Smooth muscle cell (in vitro differentiated cells): Measurements from ENCODE around the gene RARA. TPM values are rescaled to one million over a fixed set of nuclear protein-coding genes. Genes with fewer than 3 reads are reported as not detected.

ENCODE experiments used
- DNase-seq: peaks from one replicate; lab custom pipeline; 2025; ENCODE audit not compliant: unreplicated experiment; lab: John Stamatoyannopoulos, UW
- H2AFZ ChIP-seq: fragments of 200-600 bp; sonication (generic); 2 replicates; pipeline ENCODE4 v1.6.0; 2016; ENCODE audit warnings: antibody characterized with exemption, low read depth, mild to moderate bottlenecking
- H3F3A ChIP-seq: fragments of 200-600 bp; sonication (generic); 2 replicates; pipeline ENCODE4 v1.6.0; 2017; ENCODE audit warnings: antibody characterized with exemption, low read depth
- H3K27ac ChIP-seq: fragments of 200-600 bp; sonication (generic); 2 replicates; pipeline ENCODE4 v1.5.1; 2016; ENCODE audit warnings: low read depth, mild to moderate bottlenecking
- H3K27me3 ChIP-seq: fragments of 200-600 bp; sonication (generic); 2 replicates; pipeline ENCODE4 v1.6.1; 2016; ENCODE audit warnings: low read depth, mild to moderate bottlenecking
- H3K36me3 ChIP-seq: fragments of 200-600 bp; sonication (generic); 2 replicates; pipeline ENCODE4 v1.5.1; 2016; ENCODE audit warnings: low read depth
- H3K4me1 ChIP-seq: fragments of 200-600 bp; sonication (generic); 2 replicates; pipeline ENCODE4 v1.5.1; 2016; ENCODE audit warnings: low read depth
- H3K4me2 ChIP-seq: fragments of 200-600 bp; sonication (generic); 2 replicates; pipeline ENCODE4 v1.6.0; 2016; ENCODE audit warnings: mild to moderate bottlenecking
- H3K4me3 ChIP-seq: fragments of 200-600 bp; sonication (generic); 2 replicates; pipeline ENCODE4 v1.5.1; 2016; ENCODE audit warnings: mild to moderate bottlenecking
- H3K79me2 ChIP-seq: fragments of 200-600 bp; sonication (generic); 2 replicates; pipeline ENCODE4 v1.6.0; 2016; ENCODE audit warnings: low read depth, mild to moderate bottlenecking
- H3K9ac ChIP-seq: fragments of 200-600 bp; sonication (generic); 2 replicates; pipeline ENCODE4 v1.6.0; 2016; ENCODE audit warnings: low read depth
- H3K9me3 ChIP-seq: fragments of 200-600 bp; sonication (generic); replicated peaks from 2 replicates; pipeline ENCODE4 v1.5.1; 2016; ENCODE audit warnings: low read depth
- H4K20me1 ChIP-seq: fragments of 200-600 bp; sonication (generic); 2 replicates; pipeline ENCODE4 v1.6.0; 2016; ENCODE audit warnings: low read depth
- WGBS: methylation state at CpG from one replicate; pipeline ENCODE4 v1.1.7; 2016; ENCODE audit warnings: low lambda C conversion rate; 5-methylcytosine and 5-hydroxymethylcytosine counted together
- polyA plus RNA-seq: library from polyadenylated mRNA; unstranded; fragments of >200 nt; fragmentation: Nextera tagmentation; extraction: Ambion mirVana; gene quantifications from 2 replicates; pipeline ENCODE4 v1.2.1, GENCODE V29; 2016
- total RNA-seq: library from RNA; depleted of rRNA; stranded (reverse); fragments of >200 nt; gene quantifications from 2 replicates; pipeline ENCODE4 v1.2.3, GENCODE V29; 2014
- TF ChIP-seq, protein P1 (sequence below): fragments of 200-600 bp; sonication (generic); IDR thresholded peaks from 2 replicates; pipeline ENCODE4 v1.5.1; 2017; ENCODE audit warnings: borderline replicate concordance, mild to moderate bottlenecking, antibody characterized with exemption; ENCODE audit not compliant: insufficient read depth, poor library complexity, severe bottlenecking

Gene RARA
- total and polyA plus RNA-seq, 2 experiments from 2014 or later: 22.1 to 22.5 TPM

DNA sequence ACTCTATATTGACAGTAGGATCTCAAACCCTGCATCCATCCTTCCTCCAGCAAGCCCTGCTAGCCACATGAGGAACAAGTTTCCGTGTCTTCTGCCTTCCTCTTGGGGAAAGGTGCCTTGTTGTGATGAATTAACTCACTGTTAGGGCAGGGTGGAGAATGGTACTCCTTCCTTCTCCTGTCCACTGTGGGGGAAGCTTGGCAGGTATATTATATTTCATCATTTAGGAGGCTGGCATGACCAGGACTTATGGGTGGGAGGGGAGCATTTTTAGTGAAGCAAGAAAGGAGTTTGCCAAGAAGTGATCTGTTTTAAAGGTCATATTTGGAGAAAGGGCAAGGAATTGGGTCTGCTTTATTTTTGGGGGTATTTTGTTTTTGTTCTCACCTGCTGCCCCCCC, 30.6 kb upstream of the RARA start:
- no peak overlapping the region for H2AFZ ChIP-seq
- no peak overlapping the region for H3K9ac ChIP-seq
- H3K4me2 ChIP-seq: no peak overlapping the region
- no peaks in the 10 kb centered on the region for H3K79me2 ChIP-seq
- DNase-seq: no peak
- no peaks in the 10 kb centered on the region for H3K9me3 ChIP-seq
- H3K36me3 ChIP-seq: peaks cover 16% of the 10 kb centered on the region
- peaks cover 12% of the 10 kb centered on the region for H3F3A ChIP-seq
- no peak overlapping the region for H3K27ac ChIP-seq
- TF ChIP-seq, protein P1, sequence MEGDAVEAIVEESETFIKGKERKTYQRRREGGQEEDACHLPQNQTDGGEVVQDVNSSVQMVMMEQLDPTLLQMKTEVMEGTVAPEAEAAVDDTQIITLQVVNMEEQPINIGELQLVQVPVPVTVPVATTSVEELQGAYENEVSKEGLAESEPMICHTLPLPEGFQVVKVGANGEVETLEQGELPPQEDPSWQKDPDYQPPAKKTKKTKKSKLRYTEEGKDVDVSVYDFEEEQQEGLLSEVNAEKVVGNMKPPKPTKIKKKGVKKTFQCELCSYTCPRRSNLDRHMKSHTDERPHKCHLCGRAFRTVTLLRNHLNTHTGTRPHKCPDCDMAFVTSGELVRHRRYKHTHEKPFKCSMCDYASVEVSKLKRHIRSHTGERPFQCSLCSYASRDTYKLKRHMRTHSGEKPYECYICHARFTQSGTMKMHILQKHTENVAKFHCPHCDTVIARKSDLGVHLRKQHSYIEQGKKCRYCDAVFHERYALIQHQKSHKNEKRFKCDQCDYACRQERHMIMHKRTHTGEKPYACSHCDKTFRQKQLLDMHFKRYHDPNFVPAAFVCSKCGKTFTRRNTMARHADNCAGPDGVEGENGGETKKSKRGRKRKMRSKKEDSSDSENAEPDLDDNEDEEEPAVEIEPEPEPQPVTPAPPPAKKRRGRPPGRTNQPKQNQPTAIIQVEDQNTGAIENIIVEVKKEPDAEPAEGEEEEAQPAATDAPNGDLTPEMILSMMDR: no peak
- no peaks in the 10 kb centered on the region for H3K4me1 ChIP-seq
- no peak overlapping the region for H3K4me3 ChIP-seq
- 97% methylated on average over 1 of the region's 1 CpG for WGBS
- H3K27me3 ChIP-seq: no peaks in the 10 kb centered on the region
- H4K20me1 ChIP-seq: peaks cover 15% of the 10 kb centered on the region

DNA sequence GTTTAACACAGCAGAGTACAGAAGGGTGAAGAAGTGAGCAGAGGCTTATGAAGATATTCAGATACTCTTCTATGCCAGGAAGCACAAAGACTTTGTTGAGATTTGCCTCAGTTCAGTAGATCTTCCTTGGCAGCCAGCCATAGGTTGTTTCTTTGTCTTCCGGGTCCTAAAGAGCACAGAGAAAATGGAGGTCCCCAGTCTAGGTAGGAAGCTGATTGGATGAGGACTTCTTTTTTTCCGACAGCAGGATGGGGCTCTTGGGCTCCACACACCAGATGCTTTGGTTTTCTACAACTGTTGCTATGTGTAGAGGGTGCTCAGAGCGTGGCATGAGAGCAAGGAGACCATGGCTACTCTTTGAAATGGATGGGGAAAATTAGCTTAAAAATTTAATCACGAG, 29.6 kb upstream of the RARA start:
- Histone ChIP-seq H3K36me3 (peaks cover 16% of the 10 kb centered on the region), H3F3A (peaks cover 13% of the 10 kb centered on the region), H3K27ac (no peak overlapping the region), H2AFZ (no peak overlapping the region), H3K9me3 (no peaks in the 10 kb centered on the region), H3K4me3 (no peak overlapping the region), H3K4me1 (no peaks in the 10 kb centered on the region), H3K79me2 (no peaks in the 10 kb centered on the region), H3K27me3 (no peaks in the 10 kb centered on the region), H3K9ac (no peak overlapping the region), H4K20me1 (peaks cover 21% of the 10 kb centered on the region), H3K4me2 (no peak overlapping the region)
- no peak for DNase-seq
- TF ChIP-seq, protein P1: no peak
- 98% methylated on average over 4 of the region's 4 CpGs for WGBS

DNA sequence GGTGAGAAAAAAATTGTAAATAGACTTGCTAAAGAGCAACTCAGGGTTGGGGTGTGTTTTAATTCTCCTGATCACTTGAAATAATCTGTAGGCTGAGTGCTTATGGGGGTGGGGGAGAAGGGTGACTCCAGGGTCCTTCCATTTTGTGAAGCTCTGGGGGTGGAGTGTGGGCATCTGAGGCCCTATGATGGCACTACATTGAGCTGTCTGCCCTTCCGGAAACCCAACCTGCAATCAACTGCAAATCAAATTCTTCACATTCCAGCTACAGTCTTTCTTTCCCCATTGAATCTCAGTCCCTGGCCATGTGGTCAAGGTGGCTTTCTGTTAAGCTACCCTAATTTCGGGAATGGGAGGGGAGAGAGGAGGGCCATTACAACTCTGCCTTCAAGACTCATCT, 27.3 kb upstream of the RARA start:
- H3K36me3 ChIP-seq: peaks cover 14% of the 10 kb centered on the region
- H3K9me3 ChIP-seq: no peaks in the 10 kb centered on the region
- 70% methylated on average over 2 of the region's 2 CpGs for WGBS
- no peaks in the 10 kb centered on the region for H3K27me3 ChIP-seq
- H3K27ac ChIP-seq: no peak overlapping the region
- H3K9ac ChIP-seq: no peak overlapping the region
- TF ChIP-seq, protein P1: no peak
- H2AFZ ChIP-seq: no peak overlapping the region
- no peak overlapping the region for H3K4me3 ChIP-seq
- H3K4me1 ChIP-seq: peaks cover 4% of the 10 kb centered on the region
- H3K4me2 ChIP-seq: no peak overlapping the region
- no peaks in the 10 kb centered on the region for H3K79me2 ChIP-seq
- H3F3A ChIP-seq: peaks cover 22% of the 10 kb centered on the region
- H4K20me1 ChIP-seq: peaks cover 16% of the 10 kb centered on the region
- DNase-seq: no peak

DNA sequence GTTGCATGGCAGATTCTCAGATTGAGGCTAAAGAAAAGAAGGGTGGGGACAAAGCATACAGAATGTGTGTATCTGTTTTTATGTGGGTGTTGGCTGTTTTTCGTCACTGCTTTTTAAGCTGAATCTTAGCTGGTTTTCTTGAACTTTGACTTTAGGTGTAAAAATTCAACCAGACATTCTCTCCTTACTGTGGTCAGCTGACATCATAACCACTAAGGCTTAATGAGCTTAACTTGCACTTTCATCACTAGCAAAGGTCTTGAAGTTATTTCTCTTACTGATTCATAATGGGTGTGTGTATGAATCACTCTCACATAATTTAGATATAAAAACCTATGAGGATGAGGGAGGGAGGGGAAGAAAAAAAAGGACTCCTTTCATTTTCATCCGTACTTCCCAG, 25.3 kb upstream of the RARA start:
- 13% methylated on average over 2 of the region's 2 CpGs for WGBS
- Histone ChIP-seq H3K4me1 (peaks cover 4% of the 10 kb centered on the region), H3K27ac (peak overlapping the region; percentile 92), H4K20me1 (peaks cover 16% of the 10 kb centered on the region), H3K36me3 (peaks cover 2% of the 10 kb centered on the region), H3K4me3 (peak overlapping the region; percentile 24), H3F3A (peaks cover 22% of the 10 kb centered on the region), H3K79me2 (peaks cover under 1% of the 10 kb centered on the region), H3K9ac (peak overlapping the region; percentile 70), H3K9me3 (no peaks in the 10 kb centered on the region), H2AFZ (no peak overlapping the region), H3K4me2 (peak overlapping the region; percentile 75), H3K27me3 (no peaks in the 10 kb centered on the region)
- no peak for DNase-seq
- TF ChIP-seq, protein P1: no peak
